ENCODE measurements around the gene MAST4. TPM values are rescaled to one million over a fixed set of nuclear protein-coding genes. Genes with fewer than 3 reads are reported as not detected.

MAST4 gene
- total and polyA plus RNA-seq, 4 donors: 3.7 to 9.5 (median 6.5) TPM

DNA sequence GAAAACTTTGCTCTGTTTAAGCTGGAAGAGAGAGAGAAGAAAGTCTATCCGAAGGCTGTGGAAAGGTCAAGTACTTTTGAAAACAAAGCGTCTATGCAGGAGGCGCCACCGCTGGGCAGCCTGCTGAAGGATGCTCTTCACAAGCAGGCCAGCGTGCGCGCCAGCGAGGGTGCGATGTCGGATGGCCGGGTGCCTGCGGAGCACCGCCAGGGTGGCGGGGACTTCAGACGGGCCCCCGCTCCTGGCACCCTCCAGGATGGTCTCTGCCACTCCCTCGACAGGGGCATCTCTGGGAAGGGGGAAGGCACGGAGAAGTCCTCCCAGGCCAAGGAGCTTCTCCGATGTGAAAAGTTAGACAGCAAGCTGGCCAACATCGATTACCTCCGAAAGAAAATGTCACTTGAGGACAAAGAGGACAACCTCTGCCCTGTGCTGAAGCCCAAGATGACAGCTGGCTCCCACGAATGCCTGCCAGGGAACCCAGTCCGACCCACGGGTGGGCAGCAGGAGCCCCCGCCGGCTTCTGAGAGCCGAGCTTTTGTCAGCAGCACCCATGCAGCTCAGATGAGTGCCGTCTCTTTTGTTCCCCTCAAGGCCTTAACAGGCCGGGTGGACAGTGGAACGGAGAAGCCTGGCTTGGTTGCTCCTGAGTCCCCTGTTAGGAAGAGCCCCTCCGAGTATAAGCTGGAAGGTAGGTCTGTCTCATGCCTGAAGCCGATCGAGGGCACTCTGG is 567.8 kb downstream of the MAST4 start:
- Histone ChIP-seq H3K9ac (ENCODE audit: low read depth in 1 of 2, low read length in 2 of 2) (no peak overlapping the region), H3K4me3 (ENCODE audit: low read depth in 1 of 3, low read length in 3 of 3) (no peak overlapping the region), H3K36me3 (ENCODE audit: control insufficient read depth in 4 of 4, insufficient read depth in 3 of 4, low read depth in 1 of 4, low read length in 3 of 4) (peaks cover 8 to 45% (median 34%) of the 10 kb centered on the region in 4 donors), H3K27ac (ENCODE audit: low read depth in 1 of 2, low read length in 2 of 2) (no peak overlapping the region), H3K9me3 (ENCODE audit: control insufficient read depth in 4 of 4, low read length in 3 of 4) (no peaks in the 10 kb centered on the region), H3K27me3 (ENCODE audit: control insufficient read depth in 4 of 4, insufficient read depth in 4 of 4, low read length in 3 of 4) (no peaks in the 10 kb centered on the region), H3K4me1 (ENCODE audit: control insufficient read depth in 4 of 4, insufficient read depth in 4 of 4, low read length in 3 of 4) (no peaks in the 10 kb centered on the region)
- TF ChIP-seq SP1 (IDR thresholded peaks at IDR 0.05) (no peak), FOXA1 (IDR thresholded peaks at IDR 0.05) (no peak), ZBTB33 (IDR thresholded peaks at IDR 0.05) (no peak), RAD21 (IDR thresholded peaks at IDR 0.05) (no peak), JUND (IDR thresholded peaks at IDR 0.05) (no peak), NR2F2 (IDR thresholded peaks at IDR 0.05) (no peak), TAF1 (conservative IDR thresholded peaks at IDR 0.05) (no peak), HNF4A (conservative IDR thresholded peaks at IDR 0.05) (no peak), YY1 (IDR thresholded peaks at IDR 0.05) (no peak), RXRA (IDR thresholded peaks at IDR 0.05) (no peak), MAX (IDR thresholded peaks at IDR 0.05) (no peak)
- TF ChIP-seq, protein P1, sequence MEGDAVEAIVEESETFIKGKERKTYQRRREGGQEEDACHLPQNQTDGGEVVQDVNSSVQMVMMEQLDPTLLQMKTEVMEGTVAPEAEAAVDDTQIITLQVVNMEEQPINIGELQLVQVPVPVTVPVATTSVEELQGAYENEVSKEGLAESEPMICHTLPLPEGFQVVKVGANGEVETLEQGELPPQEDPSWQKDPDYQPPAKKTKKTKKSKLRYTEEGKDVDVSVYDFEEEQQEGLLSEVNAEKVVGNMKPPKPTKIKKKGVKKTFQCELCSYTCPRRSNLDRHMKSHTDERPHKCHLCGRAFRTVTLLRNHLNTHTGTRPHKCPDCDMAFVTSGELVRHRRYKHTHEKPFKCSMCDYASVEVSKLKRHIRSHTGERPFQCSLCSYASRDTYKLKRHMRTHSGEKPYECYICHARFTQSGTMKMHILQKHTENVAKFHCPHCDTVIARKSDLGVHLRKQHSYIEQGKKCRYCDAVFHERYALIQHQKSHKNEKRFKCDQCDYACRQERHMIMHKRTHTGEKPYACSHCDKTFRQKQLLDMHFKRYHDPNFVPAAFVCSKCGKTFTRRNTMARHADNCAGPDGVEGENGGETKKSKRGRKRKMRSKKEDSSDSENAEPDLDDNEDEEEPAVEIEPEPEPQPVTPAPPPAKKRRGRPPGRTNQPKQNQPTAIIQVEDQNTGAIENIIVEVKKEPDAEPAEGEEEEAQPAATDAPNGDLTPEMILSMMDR (IDR thresholded peaks at IDR 0.05; ENCODE audit: low read depth, low read length, missing input control): no peak
- DNase-seq (ENCODE audit: low spot score): no peak
- 91% methylated on average over 33 of the region's 33 CpGs for WGBS

- Histone ChIP-seq H3K27me3 (ENCODE audit: control insufficient read depth in 4 of 4, insufficient read depth in 4 of 4, low read length in 3 of 4) (no peaks in the 10 kb centered on the region), H3K36me3 (ENCODE audit: control insufficient read depth in 4 of 4, insufficient read depth in 3 of 4, low read depth in 1 of 4, low read length in 3 of 4) (peaks cover 8 to 46% (median 34%) of the 10 kb centered on the region in 4 donors), H3K9ac (ENCODE audit: low read depth in 1 of 2, low read length in 2 of 2) (no peak overlapping the region), H3K27ac (ENCODE audit: low read depth in 1 of 2, low read length in 2 of 2) (no peak overlapping the region), H3K4me3 (ENCODE audit: low read depth in 1 of 3, low read length in 3 of 3) (no peak overlapping the region), H3K9me3 (ENCODE audit: control insufficient read depth in 4 of 4, low read length in 3 of 4) (no peaks in the 10 kb centered on the region), H3K4me1 (ENCODE audit: control insufficient read depth in 4 of 4, insufficient read depth in 4 of 4, low read length in 3 of 4) (no peaks in the 10 kb centered on the region)
- no peak for TF ChIP-seq HNF4A (conservative IDR thresholded peaks at IDR 0.05)
- no peak for TF ChIP-seq HNF4G (IDR thresholded peaks at IDR 0.05)
- TF ChIP-seq, protein P2, sequence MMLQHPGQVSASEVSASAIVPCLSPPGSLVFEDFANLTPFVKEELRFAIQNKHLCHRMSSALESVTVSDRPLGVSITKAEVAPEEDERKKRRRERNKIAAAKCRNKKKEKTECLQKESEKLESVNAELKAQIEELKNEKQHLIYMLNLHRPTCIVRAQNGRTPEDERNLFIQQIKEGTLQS (IDR thresholded peaks at IDR 0.05): no peak
- no peak for TF ChIP-seq FOXA2 (IDR thresholded peaks at IDR 0.05)
- TF ChIP-seq SP1 (IDR thresholded peaks at IDR 0.05): no peak
- no peak for DNase-seq (ENCODE audit: low spot score)
- 95% methylated on average over 17 of the region's 17 CpGs for WGBS
Observed at GRCh38 chr5:67164856-67165525, 568.8 kb downstream of the MAST4 start.

All from liver (tissue), 9 donors.